OCI-LY1 (cell line): ENCODE measurements around the gene DICER1.

ENCODE experiments used
- H2AFZ ChIP-seq: fragments of 200-600 bp; sonication (generic), shearing (Covaris generic); 2 replicates; pipeline ENCODE4 v1.6.0; 2014; ENCODE audit warnings: antibody characterized with exemption, mild to moderate bottlenecking, low read length
- H3F3A ChIP-seq: fragments of 200-600 bp; sonication (generic), shearing (Covaris generic); 2 replicates; pipeline ENCODE4 v1.6.0; 2014; ENCODE audit warnings: mild to moderate bottlenecking, antibody characterized with exemption, low read length, moderate library complexity; ENCODE audit not compliant: insufficient read depth
- H3K27ac ChIP-seq: fragments of 200-600 bp; sonication (generic); 2 replicates; pipeline ENCODE4 v1.5.1; 2014; ENCODE audit warnings: low read length, mixed run types, mild to moderate bottlenecking, low read depth; ENCODE audit not compliant: poor library complexity, severe bottlenecking
- H3K27me3 ChIP-seq: fragments of 200-600 bp; sonication (generic); 2 replicates; pipeline ENCODE4 v1.6.0; 2014; ENCODE audit warnings: antibody characterized with exemption, mild to moderate bottlenecking, low read length, moderate library complexity; ENCODE audit not compliant: insufficient read depth
- H3K36me3 ChIP-seq: fragments of 200-600 bp; sonication (generic); 2 replicates; pipeline ENCODE4 v1.6.1; 2014; ENCODE audit warnings: mild to moderate bottlenecking, antibody characterized with exemption, low read length, moderate library complexity, mixed read lengths; ENCODE audit not compliant: insufficient read depth
- H3K4me1 ChIP-seq: fragments of 200-600 bp; sonication (generic); 2 replicates; pipeline ENCODE4 v1.5.1; 2014; ENCODE audit warnings: mild to moderate bottlenecking, low read length, moderate library complexity; ENCODE audit not compliant: insufficient read depth, severe bottlenecking
- H3K4me2 ChIP-seq: fragments of 200-600 bp; sonication (generic), shearing (Covaris generic); 2 replicates; pipeline ENCODE4 v1.6.1; 2014; ENCODE audit warnings: low read length
- H3K4me3 ChIP-seq: fragments of 200-600 bp; sonication (generic); 2 replicates; pipeline ENCODE4 v1.5.1; 2014; ENCODE audit warnings: low read length, low read depth, mild to moderate bottlenecking, mixed read lengths; ENCODE audit not compliant: poor library complexity, severe bottlenecking
- H3K79me2 ChIP-seq: fragments of 200-600 bp; shearing (Covaris generic); 2 replicates; pipeline ENCODE4 v1.6.1; 2016; ENCODE audit warnings: mixed run types, low read length, mixed read lengths; ENCODE audit not compliant: insufficient read depth
- H3K9ac ChIP-seq: fragments of 200-600 bp; sonication (generic), shearing (Covaris generic); 2 replicates; pipeline ENCODE4 v1.6.1; 2014; ENCODE audit warnings: mild to moderate bottlenecking, low read length, mixed read lengths
- H3K9me2 ChIP-seq: fragments of 200-600 bp; sonication (generic), shearing (Covaris generic); 2 replicates; pipeline ENCODE4 v1.6.1; 2014; ENCODE audit warnings: low read depth, mild to moderate bottlenecking, low read length, mixed read lengths
- H3K9me3 ChIP-seq: fragments of 200-600 bp; shearing (Covaris generic); 2 replicates; pipeline ENCODE4 v1.6.1; 2014; ENCODE audit warnings: low read length, mixed read lengths
- H4K20me1 ChIP-seq: fragments of 200-600 bp; sonication (generic), shearing (Covaris generic); 2 replicates; pipeline ENCODE4 v1.6.0; 2016; ENCODE audit warnings: mild to moderate bottlenecking, low read length; ENCODE audit not compliant: insufficient read depth
- CTCF ChIP-seq: fragments of 200-600 bp; sonication (generic), shearing (Covaris generic); IDR thresholded peaks from 2 replicates; pipeline ENCODE4 v1.5.1; 2017; ENCODE audit warnings: mild to moderate bottlenecking, antibody characterized with exemption, low read length, moderate library complexity, mixed read lengths
- EZH2 ChIP-seq: fragments of 200-600 bp; sonication (generic), shearing (Covaris generic); IDR thresholded peaks from 2 replicates; pipeline ENCODE4 v1.8.0; 2017; ENCODE audit warnings: borderline replicate concordance, mixed run types, mild to moderate bottlenecking, antibody characterized with exemption, low read length, moderate library complexity, mixed read lengths

The DICER1 gene

GRCh38 chr14:95157048-95157326 lies 342 bp downstream of the DICER1 start:
- H3K36me3 ChIP-seq, result peaks cover 3% of the 10 kb centered on the region; the same call in 1 of the 2 replicates
- no peaks in the 10 kb centered on the region for H3F3A ChIP-seq
- H3K4me3 ChIP-seq, result peak overlapping the region; percentile 76
- H3K27ac ChIP-seq, result no peak overlapping the region
- peak overlapping the region; percentile 84 for H3K9ac ChIP-seq
- H3K9me2 ChIP-seq, result no peaks in the 10 kb centered on the region
- peaks cover 46% of the 10 kb centered on the region for H3K79me2 ChIP-seq
- H3K9me3 ChIP-seq, result no peaks in the 10 kb centered on the region
- no peaks in the 10 kb centered on the region for H4K20me1 ChIP-seq
- no peak overlapping the region for H2AFZ ChIP-seq
- TF ChIP-seq CTCF (no peak), EZH2 (no peak)
- peak overlapping the region; percentile 96 for H3K4me2 ChIP-seq
- no peaks in the 10 kb centered on the region for H3K27me3 ChIP-seq
- peaks cover 30% of the 10 kb centered on the region for H3K4me1 ChIP-seq

GRCh38 chr14:95156161-95157047 lies 925 bp downstream of the DICER1 start:
- no peaks in the 10 kb centered on the region for H4K20me1 ChIP-seq
- H3K9me2 ChIP-seq, result no peaks in the 10 kb centered on the region
- H3K27me3 ChIP-seq, result no peaks in the 10 kb centered on the region
- H3K9me3 ChIP-seq, result no peaks in the 10 kb centered on the region
- peaks cover 31% of the 10 kb centered on the region for H3K4me1 ChIP-seq
- peak overlapping the region; percentile 19 for H3K27ac ChIP-seq
- H3K36me3 ChIP-seq, result 0 out of 2 replicates have a peak, but pooled peaks cover 3% of the 10 kb centered on the region
- peak overlapping the region; percentile 96 for H3K4me2 ChIP-seq
- peaks cover 52% of the 10 kb centered on the region for H3K79me2 ChIP-seq
- H2AFZ ChIP-seq, result no peak overlapping the region
- TF ChIP-seq CTCF (no peak), EZH2 (no peak)
- H3K9ac ChIP-seq, result peak overlapping the region; percentile 84
- no peaks in the 10 kb centered on the region for H3F3A ChIP-seq
- H3K4me3 ChIP-seq, result peak overlapping the region; percentile 76

GRCh38 chr14:95155045-95155444 lies 2.3 kb downstream of the DICER1 start:
- H3K9me2 ChIP-seq, result no peaks in the 10 kb centered on the region
- no peak overlapping the region for H3K27ac ChIP-seq
- peaks cover 39% of the 10 kb centered on the region for H3K4me1 ChIP-seq
- H3K36me3 ChIP-seq, result 0 out of 2 replicates have a peak, but pooled peaks cover 3% of the 10 kb centered on the region
- H3K9ac ChIP-seq, result no peak overlapping the region
- H3K9me3 ChIP-seq, result no peaks in the 10 kb centered on the region
- H2AFZ ChIP-seq, result no peak overlapping the region
- H3F3A ChIP-seq, result no peaks in the 10 kb centered on the region
- no peak for TF ChIP-seq CTCF
- TF ChIP-seq EZH2, result no peak
- no peaks in the 10 kb centered on the region for H4K20me1 ChIP-seq
- H3K79me2 ChIP-seq, result peaks cover 65% of the 10 kb centered on the region
- no peaks in the 10 kb centered on the region for H3K27me3 ChIP-seq
- peak overlapping the region; percentile 76 for H3K4me3 ChIP-seq
- H3K4me2 ChIP-seq, result peak overlapping the region; percentile 96
